Activated B cell treated with CpG ODN at 0.5 μM for 24 hours (primary cell): Measurements from ENCODE around the gene CDK5R1. TPM values are rescaled to one million over a fixed set of nuclear protein-coding genes. Genes with fewer than 3 reads are reported as not detected.

Experiments
- ATAC-seq: fragments of 200-7000 bp; cut with Tn5 transposase; one replicate; pipeline ENCODE4 v1.10.0; 2021; ENCODE audit warnings: low read depth, mild to moderate bottlenecking, moderate library complexity
- CTCF ChIA-PET: fragments of 350-600 bp; sonication (Branson Sonifier 250); formaldehyde crosslinking; loops from one replicate; lab custom pipeline; 2021; ENCODE audit warnings: antibody characterized with exemption; lab: Charles Lee
- POLR2A ChIA-PET: fragments of 350-600 bp; sonication (Branson Sonifier 250); formaldehyde crosslinking; loops from one replicate; lab custom pipeline; 2021; ENCODE audit warnings: antibody characterized with exemption; lab: Charles Lee
- DNase-seq: peaks from one replicate; pipeline ENCODE4 v3.0.0; 2022
- H3K27ac Mint-ChIP-seq: one replicate; pipeline ENCODE4 v1.8.0; 2020; ENCODE audit warnings: mixed read lengths
- H3K27me3 Mint-ChIP-seq: one replicate; pipeline ENCODE4 v1.8.0; 2021; ENCODE audit warnings: mixed read lengths
- H3K36me3 Mint-ChIP-seq: one replicate; pipeline ENCODE4 v1.8.0; 2021; ENCODE audit warnings: low read depth, mixed read lengths
- H3K4me1 Mint-ChIP-seq: one replicate; pipeline ENCODE4 v1.8.0; 2021; ENCODE audit warnings: mixed read lengths
- H3K4me3 Mint-ChIP-seq: one replicate; pipeline ENCODE4 v1.8.0; 2020; ENCODE audit warnings: mild to moderate bottlenecking, mixed read lengths
- H3K9me3 Mint-ChIP-seq: one replicate; pipeline ENCODE4 v1.8.0; 2020; ENCODE audit warnings: mixed read lengths
- intact Hi-C: fragments of 100-400 bp; cut with micrococcal nuclease; formaldehyde crosslinking; loops from one replicate; pipeline ENCODE4 v1.15.1; 2024
- total RNA-seq: library from RNA; stranded (reverse); gene quantifications from 2 replicates; pipeline ENCODE4 v1.2.3, GENCODE V29; 2022
- TF ChIP-seq, protein P1 (sequence below): fragments of 200-600 bp; IDR thresholded peaks from one replicate; pipeline ENCODE4 v1.8.0; 2022; ENCODE audit warnings: antibody characterized with exemption, mild to moderate bottlenecking

Gene CDK5R1
- total RNA-seq, 1 donor from 2014 or later, result 9.6 TPM

GRCh38 chr17:32495359-32496231 lies 8.8 kb downstream of the CDK5R1 start:
- CTCF ChIA-PET, result interaction anchor here (1.2 kb wide), 1 partner anchor 9 kb away, joined by 3 read pairs; no protein-coding TSS in a partner anchor
- H3K27me3 Mint-ChIP-seq, result no peaks in the 10 kb centered on the region
- no peak overlapping the region for H3K4me3 Mint-ChIP-seq
- TF ChIP-seq, protein P1, sequence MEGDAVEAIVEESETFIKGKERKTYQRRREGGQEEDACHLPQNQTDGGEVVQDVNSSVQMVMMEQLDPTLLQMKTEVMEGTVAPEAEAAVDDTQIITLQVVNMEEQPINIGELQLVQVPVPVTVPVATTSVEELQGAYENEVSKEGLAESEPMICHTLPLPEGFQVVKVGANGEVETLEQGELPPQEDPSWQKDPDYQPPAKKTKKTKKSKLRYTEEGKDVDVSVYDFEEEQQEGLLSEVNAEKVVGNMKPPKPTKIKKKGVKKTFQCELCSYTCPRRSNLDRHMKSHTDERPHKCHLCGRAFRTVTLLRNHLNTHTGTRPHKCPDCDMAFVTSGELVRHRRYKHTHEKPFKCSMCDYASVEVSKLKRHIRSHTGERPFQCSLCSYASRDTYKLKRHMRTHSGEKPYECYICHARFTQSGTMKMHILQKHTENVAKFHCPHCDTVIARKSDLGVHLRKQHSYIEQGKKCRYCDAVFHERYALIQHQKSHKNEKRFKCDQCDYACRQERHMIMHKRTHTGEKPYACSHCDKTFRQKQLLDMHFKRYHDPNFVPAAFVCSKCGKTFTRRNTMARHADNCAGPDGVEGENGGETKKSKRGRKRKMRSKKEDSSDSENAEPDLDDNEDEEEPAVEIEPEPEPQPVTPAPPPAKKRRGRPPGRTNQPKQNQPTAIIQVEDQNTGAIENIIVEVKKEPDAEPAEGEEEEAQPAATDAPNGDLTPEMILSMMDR, result no peak
- ATAC-seq (peak; percentile 35), DNase-seq (no peak)
- peaks cover 5% of the 10 kb centered on the region for H3K36me3 Mint-ChIP-seq
- no peak overlapping the region for H3K27ac Mint-ChIP-seq
- POLR2A ChIA-PET, result interaction anchor here (0.5 to 1.7 kb wide), 4 partner anchors 8 to 421 kb away, joined by 4 to 8 read pairs (median 4); partner anchors contain the start of gene CDK5R1
- H3K4me1 Mint-ChIP-seq, result peaks cover 46% of the 10 kb centered on the region
- no peaks in the 10 kb centered on the region for H3K9me3 Mint-ChIP-seq
- intact Hi-C loops, result no loop called here

GRCh38 chr17:32496395-32497073 lies 9.7 kb downstream of the CDK5R1 start:
- Mint-ChIP-seq H3K9me3 (no peaks in the 10 kb centered on the region), H3K4me1 (peaks cover 39% of the 10 kb centered on the region), H3K27ac (no peak overlapping the region), H3K4me3 (no peak overlapping the region), H3K36me3 (no peaks in the 10 kb centered on the region), H3K27me3 (no peaks in the 10 kb centered on the region)
- ATAC-seq, result no peak
- intact Hi-C loops, result no loop called here
- ChIA-PET CTCF (no interaction called here), POLR2A (interaction anchor here (1.7 kb wide), 1 partner anchor 9 kb away, joined by 8 read pairs; the partner anchor contains the start of gene CDK5R1)
- DNase-seq, result no peak
- TF ChIP-seq, protein P1, result no peak

- Mint-ChIP-seq H3K27ac (no peak overlapping the region), H3K9me3 (no peaks in the 10 kb centered on the region), H3K27me3 (no peaks in the 10 kb centered on the region), H3K4me1 (peaks cover 38% of the 10 kb centered on the region), H3K36me3 (no peaks in the 10 kb centered on the region), H3K4me3 (no peak overlapping the region)
- intact Hi-C loops, result no loop called here
- DNase-seq (no peak), ATAC-seq (no peak)
- TF ChIP-seq, protein P1, result no peak
- ChIA-PET CTCF (no interaction called here), POLR2A (no interaction called here)
Observed at GRCh38 chr17:32497431-32498205, 10.8 kb downstream of the CDK5R1 start.

DNA sequence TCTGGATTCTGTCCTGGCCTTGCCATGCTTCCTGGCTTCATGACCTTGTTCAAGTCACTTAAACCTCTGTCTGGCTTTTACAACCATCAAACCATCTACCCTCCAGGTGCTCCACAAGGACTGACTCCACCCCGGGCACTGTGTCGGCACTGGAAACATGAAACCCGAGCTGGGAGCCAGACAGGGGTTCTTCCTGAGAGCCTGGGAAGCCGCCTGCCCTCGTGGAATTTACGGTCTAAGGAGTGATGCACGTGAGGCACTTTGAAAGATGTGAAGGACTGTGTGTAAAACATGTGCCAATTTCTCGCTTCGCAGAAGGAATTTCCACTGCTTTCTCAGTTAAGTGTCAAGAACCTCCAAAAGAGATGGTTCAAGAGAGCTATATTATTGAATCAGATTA lies 11.6 kb downstream of the CDK5R1 start:
- TF ChIP-seq, protein P1, result no peak
- intact Hi-C loops, result no loop called here
- DNase-seq (no peak), ATAC-seq (no peak)
- ChIA-PET CTCF (interaction anchor here (1.2 to 1.4 kb wide), 2 partner anchors 25 to 34 kb away, joined by 4 read pairs; no protein-coding TSS in a partner anchor), POLR2A (no interaction called here)
- H3K27me3 Mint-ChIP-seq, result no peaks in the 10 kb centered on the region
- no peak overlapping the region for H3K27ac Mint-ChIP-seq
- H3K4me1 Mint-ChIP-seq, result peaks cover 38% of the 10 kb centered on the region
- no peaks in the 10 kb centered on the region for H3K9me3 Mint-ChIP-seq
- no peaks in the 10 kb centered on the region for H3K36me3 Mint-ChIP-seq
- no peak overlapping the region for H3K4me3 Mint-ChIP-seq
